Measurements from ENCODE around the gene FGB.

DNA sequence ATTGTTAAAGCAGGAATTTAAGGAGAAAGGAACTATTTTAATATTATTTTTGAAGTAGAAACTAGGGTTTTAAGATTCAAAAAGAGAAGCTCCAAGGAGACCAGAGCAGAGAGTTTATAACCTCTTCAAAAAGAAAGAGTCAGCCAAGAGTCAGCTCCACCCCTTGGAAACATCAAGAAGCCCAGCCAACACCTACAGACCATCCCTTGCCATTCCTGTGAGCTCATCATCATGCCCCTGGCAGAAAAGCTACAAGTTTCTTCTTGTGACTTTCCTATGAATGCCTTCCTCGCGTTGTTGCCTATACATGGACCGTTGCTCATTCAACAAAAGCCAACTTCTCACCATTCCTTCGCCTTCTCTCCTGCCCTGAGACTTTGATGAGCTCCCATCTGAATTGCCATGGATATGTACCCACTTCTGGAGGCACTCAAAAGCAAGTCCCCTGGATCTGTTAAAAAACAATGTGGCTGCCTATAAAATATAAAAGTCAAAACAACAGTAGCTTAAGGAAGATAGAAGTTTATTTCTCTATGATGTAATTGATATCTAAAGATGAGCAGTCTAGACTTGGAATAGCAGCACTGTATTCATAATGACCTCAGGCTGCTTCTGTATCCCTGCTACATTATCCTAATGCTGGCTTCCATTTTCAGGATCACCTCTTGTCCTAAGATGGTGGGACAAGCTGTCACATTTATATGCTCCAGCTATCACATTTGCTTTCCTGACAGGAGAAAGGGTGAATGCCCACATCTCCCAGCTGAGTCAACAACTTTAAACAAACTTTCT is 32.9 kb upstream of the FGB start:
- TF ChIP-seq, protein P1, sequence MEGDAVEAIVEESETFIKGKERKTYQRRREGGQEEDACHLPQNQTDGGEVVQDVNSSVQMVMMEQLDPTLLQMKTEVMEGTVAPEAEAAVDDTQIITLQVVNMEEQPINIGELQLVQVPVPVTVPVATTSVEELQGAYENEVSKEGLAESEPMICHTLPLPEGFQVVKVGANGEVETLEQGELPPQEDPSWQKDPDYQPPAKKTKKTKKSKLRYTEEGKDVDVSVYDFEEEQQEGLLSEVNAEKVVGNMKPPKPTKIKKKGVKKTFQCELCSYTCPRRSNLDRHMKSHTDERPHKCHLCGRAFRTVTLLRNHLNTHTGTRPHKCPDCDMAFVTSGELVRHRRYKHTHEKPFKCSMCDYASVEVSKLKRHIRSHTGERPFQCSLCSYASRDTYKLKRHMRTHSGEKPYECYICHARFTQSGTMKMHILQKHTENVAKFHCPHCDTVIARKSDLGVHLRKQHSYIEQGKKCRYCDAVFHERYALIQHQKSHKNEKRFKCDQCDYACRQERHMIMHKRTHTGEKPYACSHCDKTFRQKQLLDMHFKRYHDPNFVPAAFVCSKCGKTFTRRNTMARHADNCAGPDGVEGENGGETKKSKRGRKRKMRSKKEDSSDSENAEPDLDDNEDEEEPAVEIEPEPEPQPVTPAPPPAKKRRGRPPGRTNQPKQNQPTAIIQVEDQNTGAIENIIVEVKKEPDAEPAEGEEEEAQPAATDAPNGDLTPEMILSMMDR (IDR thresholded peaks at IDR 0.05): no peak
- no peak for TF ChIP-seq POLR2A (IDR thresholded peaks at IDR 0.05)

Measured in thyroid gland (tissue), 4 donors.